Lower lobe of right lung (tissue), 2 donors: ENCODE results near the gene RECQL5. TPM values are rescaled to one million over a fixed set of nuclear protein-coding genes. Genes with fewer than 3 reads are reported as not detected.
"Not testable (repeated sequence)": the region's sequence is repeated elsewhere in the genome, so short reads cannot be mapped to it uniquely, and the experiment has no call there.

Source experiments
- ATAC-seq, 2 donors: fragments of 200-7000 bp; cut with Tn5 transposase; one replicate each; pipeline ENCODE4 v1.9.1; 2020 to 2022; ENCODE audit warnings: mild to moderate bottlenecking in 2 of 2, moderate library complexity in 2 of 2
- DNase-seq: peaks from one replicate; pipeline ENCODE4 v3.0.0-alpha.2; 2020
- H3K27ac ChIP-seq: fragments of 200-600 bp; one replicate; pipeline ENCODE4 v1.8.0; 2022
- H3K27me3 ChIP-seq: fragments of 200-600 bp; one replicate; pipeline ENCODE4 v1.8.0; 2022; ENCODE audit warnings: low read depth
- H3K36me3 ChIP-seq: fragments of 200-600 bp; one replicate; pipeline ENCODE4 v1.8.0; 2022; ENCODE audit warnings: mild to moderate bottlenecking
- H3K4me1 ChIP-seq: fragments of 200-600 bp; one replicate; pipeline ENCODE4 v1.8.0; 2022
- H3K4me3 ChIP-seq: fragments of 200-600 bp; one replicate; pipeline ENCODE4 v1.8.0; 2022; ENCODE audit warnings: mild to moderate bottlenecking
- H3K9me3 ChIP-seq: fragments of 200-600 bp; one replicate; pipeline ENCODE4 v1.8.0; 2022
- CTCF ChIP-seq: fragments of 200-600 bp; IDR thresholded peaks from one replicate; pipeline ENCODE4 v1.8.0; 2022; ENCODE audit warnings: antibody characterized with exemption, mild to moderate bottlenecking
- intact Hi-C: fragments of 100-400 bp; cut with DNase I; formaldehyde crosslinking; loops from one replicate; pipeline ENCODE4 v1.11.0; 2022
- total RNA-seq: library from RNA; stranded (reverse); fragmentation: NEBNext Ultra II Directional; extraction: Animal tissue kit (Norgen Biotek cat#: 25700); gene quantifications from one replicate; pipeline ENCODE4 v1.2.1, GENCODE V29; 2021
- donor health status: DM: no; HTN: yes; CAD: no; lungs with severe emphysema.

RECQL5 gene
- total RNA-seq, 1 donor from 2014 or later = 39.4 TPM

- no peak for TF ChIP-seq CTCF
- Histone ChIP-seq H3K4me1 (peaks cover 11% of the 10 kb centered on the region), H3K4me3 (no peak overlapping the region), H3K9me3 (no peaks in the 10 kb centered on the region), H3K27me3 (no peaks in the 10 kb centered on the region), H3K27ac (no peak overlapping the region), H3K36me3 (peaks cover 6% of the 10 kb centered on the region)
- DNase-seq = no peak
- ATAC-seq = no peak
- intact Hi-C loops = no loop called here
Measured at GRCh38 chr17:75594499-75595283, 72.3 kb downstream of the RECQL5 start.

DNA sequence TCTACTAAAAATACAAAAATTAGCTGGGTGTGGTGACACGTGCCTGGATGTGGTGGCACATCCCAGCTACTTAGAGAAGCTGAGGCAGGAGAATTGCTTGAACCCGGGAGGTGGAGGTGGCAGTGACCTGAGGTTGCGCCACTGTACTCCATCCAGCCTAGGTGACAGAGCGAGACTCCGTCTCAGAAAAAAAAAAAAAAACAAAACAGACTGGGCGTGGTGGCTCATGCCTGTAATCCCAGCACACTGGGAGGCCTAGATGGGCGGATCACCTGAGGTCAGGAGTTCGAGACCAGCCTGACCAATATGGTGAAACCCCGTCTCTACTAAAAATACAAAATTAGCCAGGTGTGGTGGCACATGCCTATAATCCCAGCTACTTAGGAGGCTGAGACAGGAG lies 73.5 kb downstream of the RECQL5 start:
- DNase-seq, H3K27me3 ChIP-seq, intact Hi-C loops, ATAC-seq, H3K27ac ChIP-seq, H3K9me3 ChIP-seq, H3K36me3 ChIP-seq, H3K4me3 ChIP-seq: not testable (repeated sequence)
- peaks cover 13% of the 10 kb centered on the region for H3K4me1 ChIP-seq

DNA sequence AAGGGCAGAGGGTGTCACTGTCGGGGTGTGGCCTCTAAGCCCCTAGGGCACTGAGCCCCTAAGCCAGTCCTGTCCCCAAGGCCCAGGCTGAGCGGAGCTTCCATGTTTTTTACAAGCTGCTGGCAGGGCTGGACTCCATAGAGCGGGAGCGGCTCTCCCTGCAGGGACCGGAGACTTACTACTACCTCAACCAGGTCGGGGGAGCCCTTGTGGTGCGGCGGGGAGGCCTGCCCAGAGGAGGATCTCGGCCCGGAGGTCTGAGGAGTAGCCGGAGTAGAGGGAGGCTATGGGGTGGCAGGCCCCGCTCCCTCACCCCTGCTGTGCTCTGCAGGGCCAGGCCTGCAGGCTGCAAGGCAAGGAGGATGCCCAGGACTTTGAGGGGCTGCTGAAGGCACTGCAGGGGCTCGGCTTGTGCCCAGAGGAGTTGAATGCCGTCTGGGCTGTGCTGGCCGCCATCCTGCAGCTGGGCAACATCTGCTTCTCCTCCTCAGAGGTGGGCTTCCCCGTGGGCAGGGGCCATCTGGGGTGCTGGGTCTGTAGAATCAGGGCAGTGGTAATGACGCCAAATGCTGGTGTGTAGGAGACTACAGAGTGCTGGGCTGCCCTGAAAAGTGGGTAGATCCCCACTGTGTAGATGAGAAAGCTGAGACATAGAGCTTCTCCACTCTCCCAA lies 74.5 kb downstream of the RECQL5 start:
- TF ChIP-seq CTCF = no peak
- Histone ChIP-seq H3K9me3 (no peaks in the 10 kb centered on the region), H3K36me3 (peaks cover 6% of the 10 kb centered on the region), H3K27me3 (no peaks in the 10 kb centered on the region), H3K27ac (no peak overlapping the region), H3K4me3 (no peak overlapping the region), H3K4me1 (peaks cover 15% of the 10 kb centered on the region)
- no peak for ATAC-seq
- DNase-seq = no peak
- intact Hi-C loops = no loop called here

DNA sequence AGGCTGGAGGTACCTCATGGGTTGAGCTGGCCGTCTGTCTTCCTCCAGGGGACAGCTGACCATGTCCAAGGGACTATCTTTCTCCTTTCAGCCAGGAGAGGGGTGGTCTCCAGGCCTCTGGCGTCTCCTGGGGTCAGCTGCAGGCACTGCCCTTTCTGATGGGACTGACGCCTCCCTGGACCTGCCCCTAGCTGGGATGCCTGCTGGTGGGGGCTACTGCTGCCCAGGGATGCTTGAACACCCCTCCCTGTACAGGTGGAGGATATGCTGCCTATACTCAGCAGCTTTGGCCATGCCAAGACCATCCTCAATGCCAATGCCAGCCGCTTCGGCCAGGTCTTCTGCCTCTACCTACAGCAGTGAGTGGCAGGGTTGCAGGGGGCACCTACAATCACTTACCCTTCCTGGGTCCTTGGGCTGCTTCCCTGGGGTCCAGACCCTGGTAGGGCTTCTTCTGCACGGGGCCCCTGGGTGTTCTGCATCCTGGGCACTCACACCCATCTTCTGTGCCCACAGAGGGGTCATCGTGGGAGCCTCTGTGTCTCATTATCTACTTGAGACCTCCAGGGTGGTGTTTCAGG lies 75.1 kb downstream of the RECQL5 start:
- Histone ChIP-seq H3K27ac (no peak overlapping the region), H3K27me3 (no peaks in the 10 kb centered on the region), H3K36me3 (peaks cover 6% of the 10 kb centered on the region), H3K9me3 (no peaks in the 10 kb centered on the region), H3K4me3 (no peak overlapping the region), H3K4me1 (peaks cover 20% of the 10 kb centered on the region)
- intact Hi-C loops = no loop called here
- no peak for TF ChIP-seq CTCF
- ATAC-seq (no peak), DNase-seq (no peak)

GRCh38 chr17:75590849-75591721 lies 75.9 kb downstream of the RECQL5 start:
- H3K4me3 ChIP-seq = no peak overlapping the region
- H3K9me3 ChIP-seq = no peaks in the 10 kb centered on the region
- no peaks in the 10 kb centered on the region for H3K27me3 ChIP-seq
- ATAC-seq (no peak), DNase-seq (no peak)
- H3K36me3 ChIP-seq = peaks cover 6% of the 10 kb centered on the region
- intact Hi-C loops = no loop called here
- TF ChIP-seq CTCF = no peak
- H3K4me1 ChIP-seq = peaks cover 20% of the 10 kb centered on the region
- no peak overlapping the region for H3K27ac ChIP-seq
